AG08396 (cell line): ENCODE data around the gene CBX8.

Experiments
- DNase-seq: peaks from one replicate; pipeline ENCODE4 v3.0.0; 2012; ENCODE audit warnings: low spot score, mixed read lengths

Gene CBX8

DNA sequence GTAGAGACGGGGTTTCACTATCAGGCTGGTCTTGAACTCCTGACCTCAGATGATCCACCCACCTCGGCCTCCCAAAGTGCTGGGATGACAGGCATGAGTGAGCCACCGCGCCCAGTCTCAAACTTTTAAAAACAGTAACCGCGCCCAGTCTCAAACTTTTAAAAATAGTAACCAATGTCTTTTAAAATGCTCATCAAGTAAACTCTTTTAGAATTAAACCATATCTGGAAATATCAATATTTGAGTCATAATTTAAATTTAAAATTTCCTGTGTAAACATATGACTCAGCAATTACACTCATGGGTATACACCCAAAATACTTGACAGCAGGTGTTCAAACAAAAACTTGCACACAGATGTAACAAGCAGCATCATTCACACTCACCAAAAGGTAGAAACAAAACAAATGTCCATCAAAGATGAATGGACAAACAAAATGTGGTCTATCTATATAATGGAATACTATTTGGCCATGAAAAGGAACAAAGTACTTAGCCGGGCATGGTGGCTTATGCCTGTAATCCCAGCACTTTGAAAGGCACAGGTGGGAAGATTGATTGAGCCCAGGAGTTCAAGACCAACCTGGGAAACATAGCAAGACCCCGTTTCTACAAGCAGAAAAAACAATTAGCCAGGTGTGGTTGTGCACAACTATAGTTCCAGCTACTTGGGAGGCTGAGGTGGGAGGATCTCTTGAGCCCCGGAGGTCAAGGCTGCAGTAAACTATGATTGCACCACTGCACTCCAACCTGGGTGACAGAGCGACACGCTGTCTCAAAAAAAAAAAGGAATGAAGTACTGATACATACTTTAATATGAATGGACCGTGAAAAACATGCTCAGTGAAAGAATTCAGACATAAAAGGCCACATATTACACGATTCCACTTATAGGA is 46.0 kb downstream of the CBX8 start:
- no peak for DNase-seq

- DNase-seq, result no peak
These were observed 46.9 kb downstream of the CBX8 start for GRCh38 chr17:79749958-79750357.

- peak; percentile 69 for DNase-seq
These were observed 47.6 kb downstream of the CBX8 start for GRCh38 chr17:79749156-79749815.

GRCh38 chr17:79748295-79749099 is 48.4 kb downstream of the CBX8 start:
- DNase-seq, result no peak

DNA sequence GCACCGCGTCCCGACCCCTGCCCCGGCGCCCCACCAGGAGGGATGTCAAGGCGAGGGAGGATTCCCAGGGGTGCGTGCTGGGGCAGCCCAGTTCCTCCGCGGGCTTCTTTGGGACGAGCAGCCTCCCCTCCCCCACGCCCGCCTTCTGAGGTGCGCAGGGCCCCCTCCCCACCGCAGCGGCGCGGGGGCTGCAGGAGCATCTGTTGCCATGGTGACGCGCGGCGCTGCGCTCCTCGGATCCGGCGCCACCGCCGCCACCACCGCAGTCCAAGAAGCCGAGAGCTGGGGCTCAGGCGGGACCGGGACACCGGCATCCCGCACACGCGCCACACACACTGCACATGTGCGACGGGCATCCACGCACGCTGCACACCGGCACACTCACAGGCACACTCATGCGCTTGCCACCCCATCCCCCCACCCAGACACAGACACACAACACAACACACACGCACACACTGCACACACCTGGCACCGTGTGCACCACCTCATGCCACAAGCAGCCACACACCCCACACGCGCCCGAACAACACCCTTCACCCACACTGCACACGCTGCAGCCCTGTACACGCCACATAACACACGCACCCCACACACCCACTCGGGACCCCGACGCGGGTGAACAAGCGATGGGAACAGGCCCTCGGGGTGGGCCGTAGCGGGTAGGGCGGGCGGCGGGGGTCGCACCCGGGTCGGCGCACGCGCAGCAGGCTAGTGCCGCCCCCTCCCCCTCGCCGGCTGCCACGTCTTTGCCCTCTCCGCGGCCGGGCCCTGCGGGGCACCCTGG is 49.2 kb downstream of the CBX8 start:
- no peak for DNase-seq

GRCh38 chr17:79746889-79747507 is 49.9 kb downstream of the CBX8 start:
- no peak for DNase-seq

GRCh38 chr17:79745641-79746105 is 51.2 kb downstream of the CBX8 start:
- DNase-seq, result no peak

DNA sequence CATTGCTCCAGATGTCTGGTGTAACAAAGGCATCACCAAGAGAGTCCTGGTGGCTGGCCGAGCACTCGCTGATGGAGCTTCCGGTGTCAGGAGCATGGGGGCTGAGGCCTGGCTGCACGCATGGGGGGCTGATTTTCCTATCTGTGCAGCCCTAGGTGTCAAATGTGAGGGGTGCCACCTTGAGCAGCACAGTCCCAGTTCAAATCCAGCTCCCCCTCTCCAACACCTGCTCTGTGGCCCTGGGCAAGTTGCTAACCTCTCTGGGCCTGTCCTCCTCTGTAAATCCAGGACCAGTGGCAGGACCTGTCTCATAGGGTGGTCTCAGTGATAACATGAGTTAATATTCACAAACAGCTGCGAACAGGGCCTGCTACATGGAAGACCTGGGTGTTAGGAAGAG is 53.3 kb downstream of the CBX8 start:
- DNase-seq, result no peak

GRCh38 chr17:79742951-79743476 is 53.9 kb downstream of the CBX8 start:
- no peak for DNase-seq

- DNase-seq, result no peak
These were observed 54.3 kb downstream of the CBX8 start for GRCh38 chr17:79742589-79742918.
